Erythroblast (primary cell): ENCODE data around the gene HLF.

Experiments used
- GATA1 ChIP-seq: IDR thresholded peaks from 2 replicates; pipeline ENCODE4 v1.6.1; 2011; ENCODE audit warnings: low read depth, mild to moderate bottlenecking, control low read depth, low read length, moderate library complexity
- POLR2A ChIP-seq: IDR thresholded peaks from 2 replicates; pipeline ENCODE4 v1.6.1; 2011; ENCODE audit warnings: mild to moderate bottlenecking, low read length

DNA sequence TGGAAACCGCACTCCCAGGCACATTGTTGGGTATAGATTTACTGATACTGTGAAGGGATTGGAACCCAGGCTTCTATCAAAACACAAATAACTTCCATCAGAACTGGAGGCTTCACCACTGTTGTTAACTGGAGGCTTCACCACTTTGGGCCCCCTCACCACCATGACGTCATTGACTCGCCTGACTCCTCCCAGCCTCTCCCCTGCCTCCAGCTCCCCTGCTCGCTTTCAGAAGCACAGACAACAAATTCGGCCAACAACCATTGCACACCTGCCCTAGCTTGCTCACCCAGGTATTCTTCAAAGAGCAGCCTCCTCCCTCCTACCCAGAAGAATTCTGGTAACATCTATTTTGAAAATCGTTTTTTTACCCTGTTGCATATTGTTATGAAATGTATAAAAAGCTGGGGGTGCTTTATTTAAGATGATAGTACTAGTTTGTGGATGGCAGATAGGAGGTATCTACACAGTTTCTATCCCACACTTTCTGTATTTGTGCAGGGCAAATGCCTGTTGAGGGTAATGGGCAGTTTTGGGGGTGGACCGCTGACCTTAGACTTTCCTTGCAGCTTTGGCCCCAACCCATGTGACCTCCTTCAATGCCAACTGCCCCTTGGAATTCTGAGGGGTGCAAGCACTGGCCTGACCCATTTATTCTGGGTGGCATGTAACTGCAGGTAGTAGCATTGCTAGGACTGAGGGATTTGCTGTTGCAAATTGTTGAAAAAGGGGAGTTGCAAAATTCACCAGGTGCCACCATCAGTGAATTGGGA is 54.1 kb downstream of the HLF start:
- TF ChIP-seq POLR2A (no peak), GATA1 (no peak)
